GM18517 (cell line): Measurements from ENCODE around the gene OAT.

ENCODE experiments used
- ATAC-seq: cut with Tn5 transposase; IDR thresholded peaks from one replicate; pipeline ENCODE4 v1.9.1; 2021; ENCODE audit warnings: mild to moderate bottlenecking, moderate library complexity; ENCODE audit not compliant: unreplicated experiment

Gene OAT

GRCh38 chr10:124356701-124357560 lies 61.8 kb downstream of the OAT start:
- no peak for ATAC-seq

GRCh38 chr10:124354411-124355382 lies 64.0 kb downstream of the OAT start:
- ATAC-seq: no peak

DNA sequence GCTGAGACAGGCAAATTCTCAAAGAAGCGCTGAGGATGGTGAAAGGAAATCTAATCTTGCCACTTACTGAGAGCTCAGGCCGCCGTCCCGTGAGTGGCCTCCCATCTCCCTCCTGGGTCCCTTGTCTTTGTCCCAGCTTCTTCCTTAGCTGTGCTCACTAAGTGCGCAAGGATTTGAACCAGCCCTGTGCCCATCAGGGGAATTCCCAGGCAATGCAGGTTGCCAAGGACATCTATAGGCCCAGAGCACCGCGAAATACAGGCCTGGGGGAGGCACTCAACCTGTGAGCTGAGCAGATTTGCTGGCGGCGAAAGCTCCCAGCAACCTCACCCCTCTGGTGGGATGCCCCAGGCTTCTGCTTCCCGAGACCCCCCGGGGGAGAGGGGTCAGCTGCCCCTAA lies 64.8 kb downstream of the OAT start:
- ATAC-seq: no peak

GRCh38 chr10:124353091-124353815 lies 65.5 kb downstream of the OAT start:
- no peak for ATAC-seq

DNA sequence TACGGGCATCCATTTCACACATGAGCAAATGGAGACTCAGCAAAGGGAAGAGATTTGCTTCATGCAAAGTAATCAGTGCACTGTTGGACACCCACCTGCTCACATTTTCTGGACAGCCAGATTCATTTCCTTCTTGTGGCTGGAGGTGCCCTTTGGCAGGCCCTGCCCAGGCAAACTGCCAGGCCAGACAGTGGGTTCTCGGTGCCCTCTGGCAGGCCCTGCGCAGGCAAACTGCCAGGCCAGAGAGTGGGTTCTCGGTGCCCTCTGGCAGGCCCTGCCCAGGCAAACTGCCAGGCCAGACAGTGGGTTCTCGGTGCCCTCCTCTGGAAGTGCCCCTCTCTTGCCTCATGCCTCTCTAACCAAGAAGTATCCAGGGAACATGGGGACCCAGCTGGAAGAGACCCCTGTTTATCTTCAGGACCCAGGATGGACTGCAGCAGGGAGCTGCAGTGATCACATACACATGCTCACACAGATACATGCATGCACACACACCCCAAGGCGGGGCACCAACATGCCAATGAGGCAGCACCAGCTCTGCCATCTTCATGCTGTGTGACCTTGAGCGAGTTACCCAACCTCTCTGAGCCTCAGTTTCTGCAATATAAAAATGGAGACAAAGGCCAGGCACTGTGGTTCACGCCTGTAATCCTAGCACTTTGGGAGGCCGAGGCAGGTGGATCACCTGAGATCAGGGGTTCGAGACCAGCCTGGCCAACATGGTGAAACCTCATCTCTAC lies 67.1 kb downstream of the OAT start:
- no peak for ATAC-seq

DNA sequence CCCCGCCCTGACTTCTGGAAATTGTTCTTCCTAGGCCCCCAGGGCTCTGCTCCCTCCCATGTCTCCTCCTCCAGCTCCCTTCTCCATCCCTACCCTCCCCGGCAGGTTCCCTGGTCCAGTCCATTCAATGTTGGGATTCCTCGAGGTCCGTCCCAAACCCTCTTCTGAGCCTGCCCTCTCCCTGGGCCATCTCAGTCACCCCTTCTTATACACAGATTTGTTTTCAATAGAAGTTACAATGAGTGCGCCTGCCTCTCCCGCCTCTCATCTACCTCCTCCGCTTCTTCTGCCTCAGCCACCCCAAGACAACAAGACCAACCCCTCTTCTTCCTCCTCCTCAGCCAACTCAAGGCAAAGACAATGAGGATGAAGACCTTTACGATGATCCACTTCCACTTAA lies 67.9 kb downstream of the OAT start:
- no peak for ATAC-seq

- no peak for ATAC-seq
Observed at GRCh38 chr10:124349996-124350280, 68.8 kb downstream of the OAT start.

DNA sequence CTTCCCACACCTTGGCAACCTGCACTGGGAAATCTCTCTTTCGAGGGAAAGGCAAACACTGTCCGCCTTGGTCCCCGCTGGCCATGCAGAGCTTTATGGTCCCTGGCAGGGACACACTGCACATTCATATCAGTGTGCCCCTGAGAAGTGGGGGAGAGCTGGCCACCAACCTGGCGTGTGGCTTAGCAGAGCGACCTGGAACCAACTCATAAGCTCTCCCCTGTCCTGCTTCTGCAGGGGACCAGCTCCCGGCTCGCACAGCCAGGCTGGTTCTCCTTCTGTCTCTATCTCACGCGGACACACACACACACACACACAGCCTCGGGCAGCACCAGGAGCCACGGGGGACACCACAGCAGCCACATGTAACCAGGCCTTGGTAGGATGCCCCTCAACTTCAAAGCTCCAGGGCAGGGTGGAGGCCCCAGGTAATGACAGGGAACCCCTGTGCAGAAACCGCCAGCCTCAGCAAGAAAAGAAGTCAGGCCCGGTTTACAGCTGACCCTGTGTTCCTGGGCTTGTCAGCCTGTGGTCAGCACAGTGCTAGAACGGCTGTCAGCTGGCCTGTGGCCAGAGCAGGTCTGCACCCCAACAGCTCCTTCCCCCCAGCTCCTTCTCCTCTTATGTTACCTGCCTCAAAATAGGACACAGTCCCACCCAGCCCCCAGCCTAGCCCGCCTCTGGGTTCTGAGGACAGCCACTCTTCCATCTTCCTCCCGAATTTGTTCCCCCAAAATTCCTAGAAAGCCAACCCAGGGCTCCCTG lies 69.3 kb downstream of the OAT start:
- ATAC-seq: no peak

- no peak for ATAC-seq
Observed at GRCh38 chr10:124348801-124349200, 69.9 kb downstream of the OAT start.

DNA sequence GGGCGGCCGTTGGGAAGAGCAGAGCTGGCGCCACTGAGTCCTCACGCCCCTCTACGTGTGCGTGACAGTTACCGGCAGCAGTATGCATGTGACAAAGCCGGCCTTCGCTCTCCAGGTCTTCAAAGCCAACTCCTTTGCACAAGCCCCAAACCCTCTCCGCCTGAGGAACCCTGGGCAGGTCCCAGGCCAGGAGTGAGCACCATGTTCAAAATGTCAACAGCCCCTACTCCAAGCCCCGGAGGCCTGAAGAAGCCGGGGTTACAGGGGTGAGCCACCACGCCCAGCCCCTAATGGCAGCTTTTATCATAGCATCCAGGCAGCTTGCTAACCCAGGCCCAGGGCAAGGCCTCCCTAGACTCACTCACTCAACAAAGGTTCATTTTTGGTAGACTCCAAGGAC lies 70.8 kb downstream of the OAT start:
- no peak for ATAC-seq
